Thoracic aorta (tissue), 2 donors: ENCODE measurements around the gene NPLOC4. TPM values are rescaled to one million over a fixed set of nuclear protein-coding genes. Genes with fewer than 3 reads are reported as not detected.

Experiments used
- ATAC-seq: fragments of 150-250 bp; one replicate; pipeline ENCODE4 v1.8.0; 2017; ENCODE audit warnings: low read depth; ENCODE audit not compliant: insufficient number of reproducible peaks, low FRiP score
- DNase-seq: peaks from one replicate; pipeline ENCODE4 v3.0.0-alpha.2; 2020; ENCODE audit warnings: low spot score
- H3K27ac ChIP-seq, 2 donors: fragments of 200-600 bp; sonication (generic); 1 replicate in 1 of 2; 2 replicates in 1 of 2; pipeline ENCODE4 v1.5.1; 2016; ENCODE audit warnings: mild to moderate bottlenecking in 2 of 2, moderate library complexity in 2 of 2
- H3K27me3 ChIP-seq: fragments of 200-600 bp; sonication (generic); replicated peaks from 2 replicates; pipeline ENCODE4 v1.6.0; 2016; ENCODE audit warnings: mild to moderate bottlenecking; ENCODE audit not compliant: insufficient read depth
- H3K36me3 ChIP-seq: fragments of 200-600 bp; sonication (generic); one replicate; pipeline ENCODE4 v1.5.1; 2016
- H3K4me1 ChIP-seq, 2 donors: fragments of 200-600 bp; sonication (generic); 1 replicate in 1 of 2; 2 replicates in 1 of 2; pipeline versions ENCODE4 v1.5.1 to v1.6.0; 2016; ENCODE audit warnings: low read depth in 2 of 2, mild to moderate bottlenecking in 1 of 2; ENCODE audit not compliant: control insufficient read depth in 1 of 2
- H3K4me3 ChIP-seq: fragments of 200-600 bp; sonication (generic); 2 replicates; pipeline ENCODE4 v1.5.1; 2016; ENCODE audit warnings: mild to moderate bottlenecking
- H3K9me3 ChIP-seq: fragments of 200-600 bp; sonication (generic); 2 replicates; pipeline ENCODE4 v1.5.1; 2016
- total RNA-seq, 2 donors: library from RNA; depleted of rRNA; stranded (reverse); fragments of >200 nt; gene quantifications; one replicate each; pipeline versions ENCODE4 v1.1.0 to v1.2.3, GENCODE V29; 2016
- TF ChIP-seq, protein P1 (sequence below): fragments of 200-600 bp; sonication (generic); IDR thresholded peaks from one replicate; pipeline ENCODE4 v1.5.1; 2019; ENCODE audit warnings: antibody characterized with exemption

Gene NPLOC4
- total RNA-seq, 2 donors from 2014 or later: 77.3 to 105 TPM

DNA sequence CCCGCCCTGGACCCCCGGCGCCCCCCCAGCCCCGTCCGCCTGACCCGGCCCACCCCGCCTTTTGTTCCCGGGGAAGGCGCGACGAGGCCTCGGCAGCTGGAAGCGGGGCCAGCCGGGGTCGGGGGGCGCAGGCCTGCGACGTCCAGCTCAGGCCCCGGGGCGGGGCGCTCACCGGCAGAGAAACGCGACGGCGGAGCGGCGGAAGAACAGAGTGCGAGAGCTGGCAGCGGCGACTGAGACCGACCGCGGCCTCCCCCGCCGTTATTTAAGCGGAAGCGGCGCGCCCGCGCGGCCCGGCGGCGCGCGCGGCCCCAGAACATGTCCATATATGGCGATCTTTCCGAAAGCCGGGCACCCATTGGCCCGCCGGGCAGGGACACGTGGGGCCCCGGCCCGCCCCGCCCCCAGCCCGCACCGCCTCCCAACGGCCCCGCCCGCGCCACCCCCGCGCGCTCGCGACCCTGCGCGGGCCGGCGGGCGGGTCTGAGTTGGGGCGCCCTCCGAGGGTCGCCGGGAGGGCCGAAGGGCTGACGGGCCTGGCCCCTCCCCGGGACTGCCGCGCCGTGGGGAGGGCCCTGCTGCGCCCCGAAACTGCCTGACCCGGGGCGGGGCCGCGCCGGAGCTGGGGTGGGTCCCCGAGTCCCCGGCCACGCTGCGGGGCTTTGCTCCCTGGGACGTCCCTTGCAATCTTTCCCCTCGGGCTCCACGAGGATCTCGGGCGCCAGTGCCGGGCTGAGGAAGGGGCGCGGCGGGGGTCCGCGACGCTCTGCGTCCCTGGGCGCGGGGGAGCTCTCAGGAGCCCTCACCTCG lies 124.1 kb downstream of the NPLOC4 start, which contains the start of gene ACTG1:
Gene ACTG1 (minus strand): TSS at position 238 of the 810 bp plus-strand sequence. CDS start 445 bp downstream, outside the sequence.
- H3K27ac ChIP-seq: peak within 1 kb of the TSS; percentile 99 to 100
- no peaks in the 10 kb centered on the region for H3K27me3 ChIP-seq
- no peaks in the 10 kb centered on the region for H3K9me3 ChIP-seq
- H3K4me3 ChIP-seq: peak within 1 kb of the TSS; percentile 99
- TF ChIP-seq, protein P1, sequence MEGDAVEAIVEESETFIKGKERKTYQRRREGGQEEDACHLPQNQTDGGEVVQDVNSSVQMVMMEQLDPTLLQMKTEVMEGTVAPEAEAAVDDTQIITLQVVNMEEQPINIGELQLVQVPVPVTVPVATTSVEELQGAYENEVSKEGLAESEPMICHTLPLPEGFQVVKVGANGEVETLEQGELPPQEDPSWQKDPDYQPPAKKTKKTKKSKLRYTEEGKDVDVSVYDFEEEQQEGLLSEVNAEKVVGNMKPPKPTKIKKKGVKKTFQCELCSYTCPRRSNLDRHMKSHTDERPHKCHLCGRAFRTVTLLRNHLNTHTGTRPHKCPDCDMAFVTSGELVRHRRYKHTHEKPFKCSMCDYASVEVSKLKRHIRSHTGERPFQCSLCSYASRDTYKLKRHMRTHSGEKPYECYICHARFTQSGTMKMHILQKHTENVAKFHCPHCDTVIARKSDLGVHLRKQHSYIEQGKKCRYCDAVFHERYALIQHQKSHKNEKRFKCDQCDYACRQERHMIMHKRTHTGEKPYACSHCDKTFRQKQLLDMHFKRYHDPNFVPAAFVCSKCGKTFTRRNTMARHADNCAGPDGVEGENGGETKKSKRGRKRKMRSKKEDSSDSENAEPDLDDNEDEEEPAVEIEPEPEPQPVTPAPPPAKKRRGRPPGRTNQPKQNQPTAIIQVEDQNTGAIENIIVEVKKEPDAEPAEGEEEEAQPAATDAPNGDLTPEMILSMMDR: no peak
- peaks cover 39% of the 10 kb centered on the region for H3K36me3 ChIP-seq
- ATAC-seq: peak; percentile 62
- peaks cover 23 to 24% of the 10 kb centered on the region in 2 donors for H3K4me1 ChIP-seq
- no peak for DNase-seq

DNA sequence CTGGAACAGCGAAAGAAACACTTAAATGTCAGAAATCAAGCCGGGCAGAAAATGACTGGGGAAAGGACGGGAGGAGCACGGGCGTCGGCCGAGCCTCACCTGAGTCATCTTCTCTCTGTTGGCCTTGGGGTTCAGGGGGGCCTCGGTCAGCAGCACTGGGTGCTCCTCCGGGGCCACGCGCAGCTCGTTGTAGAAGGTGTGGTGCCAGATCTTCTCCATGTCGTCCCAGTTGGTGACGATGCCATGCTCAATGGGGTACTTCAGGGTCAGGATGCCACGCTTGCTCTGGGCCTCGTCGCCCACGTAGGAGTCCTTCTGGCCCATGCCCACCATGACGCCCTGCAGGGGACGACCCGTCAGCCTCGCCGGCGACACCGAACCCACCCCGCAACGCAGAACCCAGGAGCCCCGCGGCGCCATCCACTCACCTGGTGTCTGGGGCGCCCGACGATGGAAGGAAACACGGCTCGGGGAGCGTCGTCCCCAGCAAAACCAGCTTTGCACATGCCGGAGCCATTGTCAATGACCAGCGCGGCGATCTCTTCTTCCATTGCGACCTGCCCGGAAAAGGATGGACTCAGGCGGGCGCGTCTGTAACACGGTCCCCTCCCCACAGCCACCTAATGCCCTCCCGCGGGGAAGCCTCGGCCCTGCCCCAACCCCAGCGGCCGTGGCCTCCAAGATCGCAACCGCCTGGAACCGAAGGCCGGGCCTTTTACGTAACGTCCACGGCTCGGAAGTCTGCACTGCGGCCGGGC lies 124.9 kb downstream of the NPLOC4 start:
- TF ChIP-seq, protein P1: no peak
- H3K36me3 ChIP-seq: peaks cover 39% of the 10 kb centered on the region
- H3K4me1 ChIP-seq: peaks cover 16% of the 10 kb centered on the region in 2 donors
- no peak for DNase-seq
- H3K4me3 ChIP-seq: peak overlapping the region; percentile 99
- no peaks in the 10 kb centered on the region for H3K9me3 ChIP-seq
- H3K27ac ChIP-seq: peak overlapping the region; percentile 90 to 93
- H3K27me3 ChIP-seq: no peaks in the 10 kb centered on the region
- ATAC-seq: no peak

DNA sequence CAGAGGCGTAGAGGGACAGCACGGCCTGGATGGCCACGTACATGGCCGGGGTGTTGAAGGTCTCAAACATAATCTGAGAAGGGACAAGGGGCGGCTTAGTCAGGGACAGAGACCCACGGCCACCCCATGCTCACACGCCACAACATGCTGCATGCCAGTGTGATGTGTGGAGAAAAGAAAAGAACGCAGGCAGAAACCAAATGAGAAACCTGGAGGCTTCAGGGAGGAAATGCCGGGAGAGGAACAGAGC lies 125.4 kb downstream of the NPLOC4 start:
- Histone ChIP-seq H3K27ac (peak overlapping the region; percentile 90 to 93), H3K4me3 (peak overlapping the region; percentile 99)
- ATAC-seq: no peak

DNA sequence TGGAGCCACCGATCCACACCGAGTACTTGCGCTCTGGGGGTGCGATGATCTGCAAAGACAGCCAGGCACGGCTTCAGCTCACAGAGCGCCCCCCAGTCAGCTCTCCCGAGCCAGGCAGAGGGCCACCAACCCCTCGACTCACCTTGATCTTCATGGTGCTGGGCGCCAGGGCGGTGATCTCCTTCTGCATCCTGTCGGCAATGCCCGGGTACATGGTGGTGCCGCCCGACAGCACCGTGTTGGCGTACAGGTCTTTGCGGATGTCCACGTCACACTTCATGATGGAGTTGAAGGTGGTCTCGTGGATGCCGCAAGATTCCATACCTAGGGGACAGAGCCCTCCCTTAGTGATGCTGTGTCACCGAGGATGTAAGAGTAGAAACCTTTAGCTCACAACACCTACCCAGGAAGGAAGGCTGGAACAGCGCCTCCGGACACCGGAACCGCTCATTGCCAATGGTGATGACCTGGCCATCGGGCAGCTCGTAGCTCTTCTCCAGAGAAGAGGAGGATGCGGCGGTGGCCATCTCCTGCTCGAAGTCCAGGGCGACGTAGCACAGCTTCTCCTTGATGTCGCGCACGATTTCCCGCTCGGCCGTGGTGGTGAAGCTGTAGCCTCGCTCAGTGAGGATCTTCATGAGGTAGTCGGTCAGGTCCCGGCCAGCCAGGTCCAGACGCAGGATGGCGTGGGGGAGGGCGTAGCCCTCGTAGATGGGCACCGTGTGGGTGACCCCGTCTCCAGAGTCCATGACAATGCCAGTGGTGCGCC lies 125.9 kb downstream of the NPLOC4 start:
- ATAC-seq (no peak), DNase-seq (no peak)
- Histone ChIP-seq H3K9me3 (no peaks in the 10 kb centered on the region), H3K4me1 (peaks cover 5 to 6% of the 10 kb centered on the region in 2 donors), H3K27me3 (no peaks in the 10 kb centered on the region), H3K36me3 (peaks cover 39% of the 10 kb centered on the region), H3K4me3 (peak overlapping the region; percentile 99), H3K27ac (peak overlapping the region; percentile 90 to 93)
- TF ChIP-seq, protein P1: no peak

More for the DNA sequence above, 125.4 kb downstream of the NPLOC4 start:
- TF ChIP-seq, protein P1: no peak
- Histone ChIP-seq H3K36me3 (peaks cover 39% of the 10 kb centered on the region), H3K9me3 (no peaks in the 10 kb centered on the region), H3K27me3 (no peaks in the 10 kb centered on the region), H3K4me1 (peaks cover 10 to 11% of the 10 kb centered on the region in 2 donors)
- DNase-seq: no peak
